Endothelial cell of umbilical vein (primary cell): Measurements from ENCODE around the gene EFHC1. TPM values are rescaled to one million over a fixed set of nuclear protein-coding genes. Genes with fewer than 3 reads are reported as not detected.
"Not testable (repeated sequence)": the region's sequence is repeated elsewhere in the genome, so short reads cannot be mapped to it uniquely, and the experiment has no call there.

Experiments used
- BruUV-seq: library from RNA; stranded (reverse); fragments of 400-500 nt; replicated peaks from 2 replicates; lab custom pipeline; 2021; lab: Mats Ljungman, UMichigan
- CTCF ChIA-PET: fragments of 300-600, 350-600 bp; sonication (Branson Sonifier 250); formaldehyde crosslinking; loops from one replicate; lab custom pipeline; 2021; ENCODE audit warnings: antibody characterized with exemption, inconsistent platforms; lab: Charles Lee
- POLR2A ChIA-PET: fragments of 300-600, 350-600 bp; sonication (Branson Sonifier 250); formaldehyde crosslinking; loops from one replicate; lab custom pipeline; 2021; ENCODE audit warnings: antibody characterized with exemption, inconsistent platforms; lab: Charles Lee
- DNase-seq: peaks from one replicate; pipeline ENCODE4 v3.0.0-alpha.2; 2011; ENCODE audit warnings: low read depth, low spot score
- FAIRE-seq: peaks from 2 replicates; lab custom pipeline; 2011; peaks lifted over from hg19 to GRCh38; lab: Jason Lieb, UNC
- H2AFZ ChIP-seq: 2 replicates; pipeline ENCODE4 v1.6.0; 2012; ENCODE audit warnings: low read depth, low read length, control low read depth, inconsistent platforms
- H3K27ac ChIP-seq: 2 replicates; pipeline ENCODE4 v1.5.1; 2011; ENCODE audit warnings: low read depth, mild to moderate bottlenecking, control low read depth, low read length, moderate library complexity; ENCODE audit not compliant: insufficient read depth
- H3K27me3 ChIP-seq, 2 experiments: 2 replicates each; pipeline versions ENCODE4 v1.6.0 to v1.6.1; 2011; ENCODE audit warnings: low read length in 2 of 2, mixed read lengths in 1 of 2; ENCODE audit not compliant: control insufficient read depth in 2 of 2, insufficient read depth in 2 of 2
- H3K36me3 ChIP-seq, 2 experiments: 2 replicates in 1 of 2; 3 replicates in 1 of 2; pipeline ENCODE4 v1.5.1; 2011; ENCODE audit warnings: low read length in 2 of 2, mild to moderate bottlenecking in 1 of 2, moderate library complexity in 1 of 2; ENCODE audit not compliant: control insufficient read depth in 2 of 2, insufficient read depth in 2 of 2; ENCODE audit errors: extremely low read depth in 1 of 2
- H3K4me1 ChIP-seq: 3 replicates; pipeline ENCODE4 v1.5.1; 2011; ENCODE audit warnings: mild to moderate bottlenecking, low read length; ENCODE audit not compliant: control insufficient read depth, insufficient read depth; ENCODE audit errors: extremely low read depth
- H3K4me2 ChIP-seq: 2 replicates; pipeline ENCODE4 v1.6.1; 2011; ENCODE audit warnings: low read length, control low read depth, mixed read lengths; ENCODE audit not compliant: insufficient read depth
- H3K4me3 ChIP-seq, 3 experiments: fragments of 200-600 bp in 1 of 3; sonication (generic), shearing (Covaris generic) in 1 of 3; replicated peaks in 1 of 3; 2 replicates each; pipeline ENCODE4 v1.5.1; 2011 to 2016; ENCODE audit warnings: control low read depth in 3 of 3, low read length in 3 of 3, mild to moderate bottlenecking in 2 of 3, inconsistent platforms in 1 of 3, low read depth in 1 of 3, moderate library complexity in 1 of 3; ENCODE audit not compliant: insufficient read depth in 1 of 3
- H3K79me2 ChIP-seq: 2 replicates; pipeline ENCODE4 v1.6.0; 2012; ENCODE audit warnings: low read length, inconsistent platforms; ENCODE audit not compliant: control insufficient read depth, insufficient read depth
- H3K9ac ChIP-seq: replicated peaks from 2 replicates; pipeline ENCODE3; 2011; ENCODE audit warnings: low read length, control low read depth; ENCODE audit not compliant: insufficient read depth; ENCODE audit errors: extremely low read depth
- H3K9me1 ChIP-seq: replicated peaks from 3 replicates; pipeline ENCODE4 v1.6.0; 2011; ENCODE audit warnings: mild to moderate bottlenecking, low read length; ENCODE audit not compliant: control insufficient read depth, insufficient read depth; ENCODE audit errors: extremely low read depth
- H3K9me3 ChIP-seq: replicated peaks from 2 replicates; pipeline ENCODE4 v1.5.1; 2012; ENCODE audit warnings: low read length, inconsistent platforms; ENCODE audit not compliant: control insufficient read depth, insufficient read depth
- H4K20me1 ChIP-seq: replicated peaks from 2 replicates; pipeline ENCODE3; 2011; ENCODE audit warnings: mild to moderate bottlenecking, low read length; ENCODE audit not compliant: control insufficient read depth, insufficient read depth; ENCODE audit errors: extremely low read depth
- EZH2 ChIP-seq: IDR thresholded peaks from 2 replicates; pipeline ENCODE4 v1.6.1; 2012; ENCODE audit warnings: borderline replicate concordance, low read depth, mild to moderate bottlenecking, moderate library complexity, low read length, inconsistent platforms; ENCODE audit not compliant: severe bottlenecking
- FOS ChIP-seq: IDR thresholded peaks from 2 replicates; pipeline ENCODE4 v1.6.1; 2011; ENCODE audit warnings: mild to moderate bottlenecking, low read length, moderate library complexity, borderline replicate concordance; ENCODE audit not compliant: insufficient read depth
- GATA2 ChIP-seq: IDR thresholded peaks from 2 replicates; pipeline ENCODE4 v1.7.0; 2011; ENCODE audit warnings: low read depth, mild to moderate bottlenecking, moderate library complexity, mixed read lengths, low read length; ENCODE audit not compliant: insufficient read length, insufficient read depth
- JUN ChIP-seq: IDR thresholded peaks from 2 replicates; pipeline ENCODE4 v1.6.1; 2011; ENCODE audit warnings: borderline replicate concordance, low read depth; ENCODE audit not compliant: insufficient read length, insufficient read depth
- MAX ChIP-seq: IDR thresholded peaks from 2 replicates; pipeline ENCODE4 v1.6.1; 2011; ENCODE audit not compliant: insufficient read depth, insufficient read length
- MYC ChIP-seq: IDR thresholded peaks from one replicate; pipeline ENCODE4 v1.6.1; 2011; ENCODE audit warnings: mild to moderate bottlenecking, low read depth, low read length
- POLR2A ChIP-seq: IDR thresholded peaks from 2 replicates; pipeline ENCODE4 v1.6.1; 2012; ENCODE audit warnings: low read depth, mild to moderate bottlenecking, control low read depth, low read length
- POLR2AphosphoS5 ChIP-seq: IDR thresholded peaks from 2 replicates; pipeline ENCODE4 v1.6.1; 2012; ENCODE audit warnings: low read depth, mild to moderate bottlenecking, control low read depth, low read length, moderate library complexity; ENCODE audit not compliant: insufficient read depth
- dilution Hi-C: fragments of 300-500 bp; cut with MboI; formaldehyde crosslinking; loops from one replicate; pipeline ENCODE4 v1.15.0; 2019; ENCODE audit warnings: low sequenced_read_pairs; ENCODE audit not compliant: extremely low pct_ligation_motif_present
- intact Hi-C: fragments of 100-400 bp; cut with micrococcal nuclease; formaldehyde crosslinking; loops from one replicate; pipeline ENCODE4 v1.10.0; 2022
- polyA plus RNA-seq, 4 experiments: library from polyadenylated mRNA; depleted of rRNA in 3 of 4; stranded (reverse) in 3 of 4; unstranded in 1 of 4; fragments of >200 nt; gene quantifications; 2 replicates each; pipeline versions ENCODE4 v1.2.1 to v1.2.3, GENCODE V29; 2011 to 2012; ENCODE audit warnings: missing spikeins in 1 of 4
- total RNA-seq: library from RNA; stranded (reverse); gene quantifications from 2 replicates; pipeline ENCODE4 v1.2.3, GENCODE V29; 2021
- TF ChIP-seq, protein P1 (sequence below), 2 donors: IDR thresholded peaks; 1 replicate in 1 of 2; 2 replicates in 1 of 2; pipeline ENCODE4 v1.5.1; 2011; ENCODE audit warnings: low read length in 2 of 2, mild to moderate bottlenecking in 2 of 2, moderate library complexity in 2 of 2, control low read depth in 1 of 2, inconsistent platforms in 1 of 2, low read depth in 1 of 2; ENCODE audit not compliant: insufficient read depth in 1 of 2; ENCODE audit errors: extremely low read depth in 1 of 2

The EFHC1 gene
- total and polyA plus RNA-seq, 2 donors (not counting 3 experiments of a cell fraction or from before 2014, with no cell fraction given) = 14.6 to 17.6 TPM

DNA sequence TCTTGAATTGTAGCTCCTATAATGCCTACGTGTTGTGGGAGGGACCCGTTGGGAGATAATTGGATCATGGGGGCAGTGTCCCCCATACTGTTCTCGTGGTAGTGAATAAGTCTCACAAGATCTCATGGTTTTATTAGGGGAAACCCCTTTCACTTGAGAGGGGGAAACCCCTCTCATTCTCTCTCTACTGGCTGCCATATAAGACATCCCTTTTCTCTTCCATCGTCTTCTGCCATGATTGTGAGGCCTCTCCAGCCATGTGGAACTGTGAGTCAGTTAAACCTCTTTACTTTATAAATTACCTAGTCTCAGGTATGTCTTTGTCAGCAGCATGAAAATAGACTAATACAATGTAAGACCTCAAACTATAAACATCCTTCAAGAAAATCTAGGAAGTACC lies 35.1 kb upstream of the EFHC1 start:
- Histone ChIP-seq H3K27me3 (no peaks in the 10 kb centered on the region), H3K4me1 (peaks cover 10% of the 10 kb centered on the region), H3K9ac (no peak overlapping the region), H3K9me1 (no peaks in the 10 kb centered on the region), H3K36me3 (no peaks in the 10 kb centered on the region), H2AFZ (no peak overlapping the region), H3K4me3 (no peak overlapping the region), H3K4me2 (no peak overlapping the region), H3K9me3 (no peaks in the 10 kb centered on the region), H4K20me1 (no peaks in the 10 kb centered on the region), H3K27ac (no peak overlapping the region), H3K79me2 (no peaks in the 10 kb centered on the region)
- intact Hi-C loops (no loop called here), dilution Hi-C loops (loop anchor here (25.0 kb wide), 2 partner anchors 98 to 277 kb away; partner anchors contain the start of genes MCM3 and TMEM14A)
- ChIA-PET POLR2A (no interaction called here), CTCF (interaction anchor here (1.1 kb wide), 1 partner anchor 19 kb away, joined by 3 read pairs; no protein-coding TSS in a partner anchor)
- no TSS peak for BruUV-seq
- DNase-seq (no peak), FAIRE-seq (no peak)
- TF ChIP-seq GATA2 (no peak), EZH2 (no peak), MAX (no peak), MYC (no peak), POLR2AphosphoS5 (no peak), FOS (no peak), POLR2A (no peak), JUN (no peak)
- TF ChIP-seq, protein P1, sequence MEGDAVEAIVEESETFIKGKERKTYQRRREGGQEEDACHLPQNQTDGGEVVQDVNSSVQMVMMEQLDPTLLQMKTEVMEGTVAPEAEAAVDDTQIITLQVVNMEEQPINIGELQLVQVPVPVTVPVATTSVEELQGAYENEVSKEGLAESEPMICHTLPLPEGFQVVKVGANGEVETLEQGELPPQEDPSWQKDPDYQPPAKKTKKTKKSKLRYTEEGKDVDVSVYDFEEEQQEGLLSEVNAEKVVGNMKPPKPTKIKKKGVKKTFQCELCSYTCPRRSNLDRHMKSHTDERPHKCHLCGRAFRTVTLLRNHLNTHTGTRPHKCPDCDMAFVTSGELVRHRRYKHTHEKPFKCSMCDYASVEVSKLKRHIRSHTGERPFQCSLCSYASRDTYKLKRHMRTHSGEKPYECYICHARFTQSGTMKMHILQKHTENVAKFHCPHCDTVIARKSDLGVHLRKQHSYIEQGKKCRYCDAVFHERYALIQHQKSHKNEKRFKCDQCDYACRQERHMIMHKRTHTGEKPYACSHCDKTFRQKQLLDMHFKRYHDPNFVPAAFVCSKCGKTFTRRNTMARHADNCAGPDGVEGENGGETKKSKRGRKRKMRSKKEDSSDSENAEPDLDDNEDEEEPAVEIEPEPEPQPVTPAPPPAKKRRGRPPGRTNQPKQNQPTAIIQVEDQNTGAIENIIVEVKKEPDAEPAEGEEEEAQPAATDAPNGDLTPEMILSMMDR (IDR thresholded peaks at IDR 0.05; ENCODE audit: extremely low read depth in 1 of 2, insufficient read depth in 1 of 2, low read depth in 1 of 2, low read length in 2 of 2) = no peak

- CTCF ChIA-PET, DNase-seq, H3K9me3 ChIP-seq, H2AFZ ChIP-seq, H3K9me1 ChIP-seq, H3K4me3 ChIP-seq, FAIRE-seq, H4K20me1 ChIP-seq, H3K4me2 ChIP-seq, BruUV-seq, H3K27ac ChIP-seq, intact Hi-C loops, H3K27me3 ChIP-seq, POLR2A ChIA-PET, H3K79me2 ChIP-seq, H3K9ac ChIP-seq, H3K36me3 ChIP-seq: not testable (repeated sequence)
- peaks cover 20% of the 10 kb centered on the region for H3K4me1 ChIP-seq
- dilution Hi-C loops = loop anchor here (25.0 kb wide), 2 partner anchors 101 to 274 kb away; partner anchors contain the start of genes MCM3 and TMEM14A
Measured at GRCh38 chr6:52388119-52388518, 32.0 kb upstream of the EFHC1 start.
